Erythroblast (primary cell): ENCODE results near the gene AMN1.
"Not testable (repeated sequence)": the region's sequence is repeated elsewhere in the genome, so short reads cannot be mapped to it uniquely, and the experiment has no call there.

Experiments
- DNase-seq, 2 experiments: peaks; one replicate each; lab custom pipeline; 2025; lab: John Stamatoyannopoulos, UW
- GATA1 ChIP-seq: IDR thresholded peaks from 2 replicates; pipeline ENCODE4 v1.6.1; 2011; ENCODE audit warnings: low read depth, mild to moderate bottlenecking, control low read depth, low read length, moderate library complexity
- POLR2A ChIP-seq: IDR thresholded peaks from 2 replicates; pipeline ENCODE4 v1.6.1; 2011; ENCODE audit warnings: mild to moderate bottlenecking, low read length

AMN1 gene

GRCh38 chr12:31728917-31729640, at the start of gene AMN1:
Gene AMN1 (minus strand): TSS chr12:31729021. CDS start chr12:31729008, 13 bp downstream.
- TF ChIP-seq POLR2A (peak; percentile 80), GATA1 (no peak)
- DNase-seq: peak; percentile 99

GRCh38 chr12:31773867-31774266, 45.0 kb upstream of the AMN1 start:
- TF ChIP-seq GATA1 (no peak), POLR2A (no peak)
- no peak for DNase-seq

GRCh38 chr12:31773223-31773750, 44.5 kb upstream of the AMN1 start:
- TF ChIP-seq GATA1 (no peak), POLR2A (no peak)

GRCh38 chr12:31772685-31773222, 43.9 kb upstream of the AMN1 start:
- DNase-seq: no peak
- TF ChIP-seq GATA1 (no peak), POLR2A (no peak)

More at GRCh38 chr12:31773223-31773750, 44.5 kb upstream of the AMN1 start:
- no peak for DNase-seq

GRCh38 chr12:31772186-31772585, 43.4 kb upstream of the AMN1 start:
- TF ChIP-seq POLR2A (no peak), GATA1 (no peak)
- no peak for DNase-seq

GRCh38 chr12:31768046-31768445, 39.2 kb upstream of the AMN1 start:
- TF ChIP-seq POLR2A: no peak
- TF ChIP-seq GATA1: no peak
- no peak for DNase-seq

- DNase-seq: no peak
Observed at GRCh38 chr12:31765931-31766330, 37.1 kb upstream of the AMN1 start.

GRCh38 chr12:31759632-31760459, 31.0 kb upstream of the AMN1 start:
- DNase-seq: no peak
- TF ChIP-seq POLR2A (no peak), GATA1 (no peak)

More at GRCh38 chr12:31765931-31766330, 37.1 kb upstream of the AMN1 start:
- TF ChIP-seq POLR2A (no peak), GATA1 (no peak)

- not testable (repeated sequence) for DNase-seq
Observed at GRCh38 chr12:31758297-31758696, 29.5 kb upstream of the AMN1 start.

GRCh38 chr12:31756977-31757420, 28.2 kb upstream of the AMN1 start:
- DNase-seq: peak in 1 of 2 experiments; percentile 9
- TF ChIP-seq GATA1 (no peak), POLR2A (no peak)

GRCh38 chr12:31752450-31752849, 23.6 kb upstream of the AMN1 start:
- no peak for DNase-seq
- TF ChIP-seq POLR2A (no peak), GATA1 (no peak)

- TF ChIP-seq POLR2A (no peak), GATA1 (no peak)
- DNase-seq: no peak
Observed at GRCh38 chr12:31751085-31751484, 22.3 kb upstream of the AMN1 start.

- TF ChIP-seq GATA1: no peak
- TF ChIP-seq POLR2A: no peak
- no peak for DNase-seq
Observed at GRCh38 chr12:31750747-31751039, 21.9 kb upstream of the AMN1 start.

GRCh38 chr12:31749024-31749704, 20.3 kb upstream of the AMN1 start:
- no peak for TF ChIP-seq GATA1
- TF ChIP-seq POLR2A: no peak
- DNase-seq: peak; percentile 26 to 58
